ENCODE measurements around the gene FGF5.

Gene FGF5

DNA sequence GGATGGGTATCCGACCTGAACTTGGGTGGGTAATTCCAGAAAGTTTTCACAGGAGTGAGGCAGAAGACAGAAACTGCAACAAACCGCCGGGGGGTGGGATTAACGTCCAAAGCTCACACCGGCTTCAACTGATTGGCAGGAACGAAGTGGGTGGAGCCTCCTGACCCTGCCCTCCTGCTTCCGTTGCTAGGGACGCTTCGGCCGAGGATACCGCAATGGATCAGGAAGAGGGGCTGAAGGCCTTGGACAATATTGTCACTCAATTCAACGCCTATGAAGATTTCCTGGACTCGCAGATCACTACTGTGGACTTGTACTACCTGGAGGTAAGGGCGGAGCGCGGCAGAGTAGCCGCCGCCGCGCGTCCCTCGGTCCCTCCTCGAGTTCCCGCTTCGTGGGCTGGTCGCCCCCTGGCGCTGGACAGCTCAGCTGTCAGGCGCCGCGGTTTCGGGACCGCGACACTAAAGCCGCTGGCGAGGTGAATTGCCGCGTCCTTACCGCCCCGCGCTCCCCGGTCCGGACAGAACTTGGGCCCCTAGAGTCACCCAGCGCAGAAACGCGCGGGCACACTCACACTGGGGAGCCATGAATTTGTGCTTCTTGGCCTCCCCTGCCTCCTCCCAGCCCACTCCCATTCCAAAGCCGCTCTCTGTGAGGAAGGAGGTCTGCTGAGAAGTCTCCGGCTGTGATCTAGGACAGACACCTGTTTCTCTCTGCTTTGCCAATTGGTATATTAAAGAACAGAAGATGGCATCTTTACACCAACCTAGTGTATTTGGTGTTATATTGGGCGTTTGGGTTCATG is 69.3 kb downstream of the FGF5 start, which contains the start of gene CFAP299:
Gene CFAP299, plus strand, starts transcription at position 177 of the 805 bp plus-strand sequence.
- no peaks in the 10 kb centered on the region for H3K9me3 ChIP-seq (ENCODE audit: low read depth, low read length)
- H3K9ac ChIP-seq (ENCODE audit: insufficient read length): no peak within 1 kb of the TSS
- peak; percentile 6 for DNase-seq (ENCODE audit: low read depth, low spot score)
- H3K36me3 ChIP-seq (ENCODE audit: insufficient read depth, low read length): no peaks in the 10 kb centered on the region
- no peak for TF ChIP-seq EZH2 (IDR thresholded peaks at IDR 0.05)
- TF ChIP-seq POLR2AphosphoS5 (IDR thresholded peaks at IDR 0.05; ENCODE audit: borderline replicate concordance, low read depth, low read length): no peak
- no peak for TF ChIP-seq FOXP2 (optimal IDR thresholded peaks at IDR 0.05; ENCODE audit: control extremely low read depth, extremely low read length, insufficient read depth)
- H3K27ac ChIP-seq: no peak within 1 kb of the TSS
- peak within 1 kb of the TSS; percentile 77 for H3K4me3 ChIP-seq

DNA sequence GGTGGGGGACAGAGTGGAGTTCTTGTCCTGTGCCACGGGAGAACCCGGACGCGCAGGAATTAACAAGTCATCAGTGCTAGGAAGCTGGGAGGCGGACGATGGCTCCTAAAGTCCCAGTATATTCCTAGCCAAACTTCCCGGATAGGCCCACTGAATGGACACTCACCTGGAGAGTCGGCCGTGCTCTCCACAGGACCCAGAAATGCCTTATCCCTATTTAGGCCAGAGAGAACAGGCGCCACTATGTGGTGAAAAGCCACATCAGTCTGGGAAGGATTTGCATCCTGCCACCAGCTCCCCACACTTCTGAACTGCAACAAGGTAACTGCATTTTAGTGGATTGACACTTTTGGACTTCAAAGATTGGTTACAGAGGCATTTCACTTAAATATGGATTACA is 70.1 kb downstream of the FGF5 start:
- no peak for DNase-seq (ENCODE audit: low read depth, low spot score)

DNA sequence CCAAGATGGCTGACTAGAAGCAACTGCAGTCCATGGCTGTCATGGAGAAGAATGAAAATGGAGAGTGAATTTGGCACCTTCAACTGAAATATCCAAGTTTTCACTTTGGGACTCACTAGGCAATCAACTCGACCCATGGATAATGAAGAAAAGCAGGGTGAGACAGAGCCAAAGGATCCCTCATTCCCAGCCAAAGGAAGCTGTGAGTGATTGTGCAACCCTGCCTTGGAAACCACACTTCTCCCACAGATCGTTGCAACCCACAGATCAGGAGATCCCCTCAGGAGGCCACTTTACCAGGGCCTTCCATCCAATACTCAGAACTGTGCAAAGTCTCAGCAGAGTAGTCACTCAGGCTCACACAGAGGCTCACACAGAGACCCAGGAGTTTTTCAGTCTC is 73.6 kb downstream of the FGF5 start:
- no peak for DNase-seq (ENCODE audit: low read depth, low spot score)
- Histone ChIP-seq H3K9me3 (ENCODE audit: low read depth, low read length) (no peaks in the 10 kb centered on the region), H3K9ac (ENCODE audit: insufficient read length) (no peak overlapping the region), H3K36me3 (ENCODE audit: insufficient read depth, low read length) (no peaks in the 10 kb centered on the region), H3K27ac (no peak overlapping the region), H3K4me3 (no peak overlapping the region)
- TF ChIP-seq FOXP2 (optimal IDR thresholded peaks at IDR 0.05; ENCODE audit: control extremely low read depth, extremely low read length, insufficient read depth) (no peak), EZH2 (IDR thresholded peaks at IDR 0.05) (no peak), POLR2AphosphoS5 (IDR thresholded peaks at IDR 0.05; ENCODE audit: borderline replicate concordance, low read depth, low read length) (no peak)

More for the DNA sequence above, 70.1 kb downstream of the FGF5 start:
- Histone ChIP-seq H3K9me3 (ENCODE audit: low read depth, low read length) (no peaks in the 10 kb centered on the region), H3K9ac (ENCODE audit: insufficient read length) (no peak overlapping the region), H3K27ac (no peak overlapping the region), H3K36me3 (ENCODE audit: insufficient read depth, low read length) (no peaks in the 10 kb centered on the region), H3K4me3 (no peak overlapping the region)
- no peak for TF ChIP-seq FOXP2 (optimal IDR thresholded peaks at IDR 0.05; ENCODE audit: control extremely low read depth, extremely low read length, insufficient read depth)
- TF ChIP-seq EZH2 (IDR thresholded peaks at IDR 0.05): no peak
- no peak for TF ChIP-seq POLR2AphosphoS5 (IDR thresholded peaks at IDR 0.05; ENCODE audit: borderline replicate concordance, low read depth, low read length)
